ENCODE results near the gene IL1RN. TPM values are rescaled to one million over a fixed set of nuclear protein-coding genes. Genes with fewer than 3 reads are reported as not detected.

The IL1RN gene
- total and polyA plus RNA-seq, 2 of the 13 experiments (the other 11 are each of a cell fraction or from before 2014, with no cell fraction given), result 21.2 to 101 TPM

- TF ChIP-seq, protein P1, sequence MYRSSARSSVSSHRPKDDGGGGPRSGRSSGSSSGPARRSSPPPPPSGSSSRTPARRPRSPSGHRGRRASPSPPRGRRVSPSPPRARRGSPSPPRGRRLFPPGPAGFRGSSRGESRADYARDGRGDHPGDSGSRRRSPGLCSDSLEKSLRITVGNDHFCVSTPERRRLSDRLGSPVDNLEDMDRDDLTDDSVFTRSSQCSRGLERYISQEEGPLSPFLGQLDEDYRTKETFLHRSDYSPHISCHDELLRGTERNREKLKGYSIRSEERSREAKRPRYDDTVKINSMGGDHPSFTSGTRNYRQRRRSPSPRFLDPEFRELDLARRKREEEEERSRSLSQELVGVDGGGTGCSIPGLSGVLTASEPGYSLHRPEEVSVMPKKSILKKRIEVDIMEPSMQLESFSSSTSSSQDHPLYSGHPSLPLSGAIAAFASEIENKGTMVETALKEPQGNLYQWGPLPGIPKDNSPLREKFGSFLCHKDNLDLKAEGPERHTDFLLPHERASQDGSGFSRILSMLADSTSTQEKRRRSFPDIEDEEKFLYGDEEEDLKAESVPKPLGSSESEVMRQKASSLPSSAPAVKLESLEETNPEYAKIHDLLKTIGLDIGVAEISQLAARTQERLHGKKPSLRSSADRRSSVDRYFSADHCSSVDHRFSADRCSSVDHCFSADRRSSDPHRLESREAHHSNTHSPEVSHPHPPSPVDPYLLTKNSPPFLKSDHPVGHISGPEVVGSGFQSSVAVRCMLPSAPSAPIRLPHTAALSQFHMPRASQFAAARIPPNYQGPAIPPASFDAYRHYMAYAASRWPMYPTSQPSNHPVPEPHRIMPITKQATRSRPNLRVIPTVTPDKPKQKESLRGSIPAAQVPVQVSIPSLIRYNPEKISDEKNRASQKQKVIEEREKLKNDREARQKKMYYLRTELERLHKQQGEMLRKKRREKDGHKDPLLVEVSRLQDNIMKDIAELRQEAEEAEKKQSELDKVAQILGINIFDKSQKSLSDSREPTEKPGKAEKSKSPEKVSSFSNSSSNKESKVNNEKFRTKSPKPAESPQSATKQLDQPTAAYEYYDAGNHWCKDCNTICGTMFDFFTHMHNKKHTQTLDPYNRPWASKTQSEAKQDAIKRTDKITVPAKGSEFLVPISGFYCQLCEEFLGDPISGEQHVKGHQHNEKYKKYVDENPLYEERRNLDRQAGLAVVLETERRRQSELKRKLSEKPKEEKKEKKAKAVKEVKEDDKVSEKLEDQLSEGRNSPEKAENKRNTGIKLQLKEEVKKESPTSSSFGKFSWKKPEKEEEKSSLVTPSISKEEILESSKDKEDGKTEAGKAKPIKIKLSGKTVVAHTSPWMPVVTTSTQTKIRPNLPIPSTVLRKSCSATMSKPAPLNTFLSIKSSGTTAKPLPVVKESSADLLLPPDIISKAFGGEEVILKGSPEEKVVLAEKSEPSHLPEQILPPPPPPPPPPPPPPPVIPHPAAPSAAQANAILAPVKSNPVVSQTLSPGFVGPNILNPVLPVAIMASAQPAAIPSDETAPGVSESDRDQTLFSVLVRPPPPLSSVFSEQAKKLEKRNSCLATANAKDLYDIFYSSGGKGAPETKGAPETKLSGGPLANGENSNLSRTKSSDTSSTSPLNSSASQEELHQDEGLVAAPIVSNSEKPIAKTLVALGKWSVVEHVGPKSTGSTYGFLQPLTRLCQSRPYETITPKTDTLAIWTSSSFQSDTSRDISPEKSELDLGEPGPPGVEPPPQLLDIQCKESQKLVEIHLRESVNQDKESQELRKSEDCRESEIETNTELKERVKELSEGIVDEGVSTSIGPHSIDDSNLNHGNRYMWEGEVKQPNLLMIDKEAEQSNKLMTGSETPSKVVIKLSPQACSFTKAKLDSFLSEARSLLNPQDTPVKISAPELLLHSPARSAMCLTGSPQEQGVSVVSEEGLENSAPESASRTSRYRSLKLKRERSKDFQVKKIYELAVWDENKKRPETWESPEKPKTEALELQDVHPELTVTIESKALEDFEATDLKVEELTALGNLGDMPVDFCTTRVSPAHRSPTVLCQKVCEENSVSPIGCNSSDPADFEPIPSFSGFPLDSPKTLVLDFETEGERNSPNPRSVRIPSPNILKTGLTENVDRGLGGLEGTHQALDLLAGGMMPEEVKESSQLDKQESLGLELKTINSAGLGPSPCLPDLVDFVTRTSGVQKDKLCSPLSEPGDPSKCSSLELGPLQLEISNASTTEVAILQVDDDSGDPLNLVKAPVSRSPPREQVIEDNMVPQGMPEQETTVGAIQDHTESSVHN (CRISPR knock-in tag; IDR thresholded peaks at IDR 0.05), result no peak
- 0 out of 2 replicates have a peak, but pooled peaks have one; percentile 45 for TF ChIP-seq ZMYM2 (CRISPR knock-in tag; IDR thresholded peaks at IDR 0.05)
- peak; percentile 51; the same call in 1 of the 2 replicates for TF ChIP-seq SP4 (CRISPR knock-in tag; IDR thresholded peaks at IDR 0.05)
- TF ChIP-seq ZNF430 (CRISPR knock-in tag; IDR thresholded peaks at IDR 0.05), result peak; percentile 87; the same call in 1 of the 2 replicates
- no peak for TF ChIP-seq ZNF720 (CRISPR knock-in tag; IDR thresholded peaks at IDR 0.05)
- TF ChIP-seq, protein P2, sequence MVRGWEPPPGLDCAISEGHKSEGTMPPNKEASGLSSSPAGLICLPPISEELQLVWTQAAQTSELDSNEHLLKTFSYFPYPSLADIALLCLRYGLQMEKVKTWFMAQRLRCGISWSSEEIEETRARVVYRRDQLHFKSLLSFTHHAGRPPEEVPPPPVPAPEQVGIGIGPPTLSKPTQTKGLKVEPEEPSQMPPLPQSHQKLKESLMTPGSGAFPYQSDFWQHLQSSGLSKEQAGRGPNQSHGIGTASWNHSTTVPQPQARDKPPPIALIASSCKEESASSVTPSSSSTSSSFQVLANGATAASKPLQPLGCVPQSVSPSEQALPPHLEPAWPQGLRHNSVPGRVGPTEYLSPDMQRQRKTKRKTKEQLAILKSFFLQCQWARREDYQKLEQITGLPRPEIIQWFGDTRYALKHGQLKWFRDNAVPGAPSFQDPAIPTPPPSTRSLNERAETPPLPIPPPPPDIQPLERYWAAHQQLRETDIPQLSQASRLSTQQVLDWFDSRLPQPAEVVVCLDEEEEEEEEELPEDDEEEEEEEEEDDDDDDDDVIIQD (CRISPR knock-in tag; IDR thresholded peaks at IDR 0.05; ENCODE audit: low read depth), result peak; percentile 68; the same call in 1 of the 2 replicates
- no peak; the same call in 1 of the 2 replicates for TF ChIP-seq NFYC (CRISPR knock-in tag; IDR thresholded peaks at IDR 0.05)
- peak; percentile 79 for TF ChIP-seq PRDM15 (CRISPR knock-in tag; IDR thresholded peaks at IDR 0.05)
- no peak for TF ChIP-seq ZNF235 (CRISPR knock-in tag; IDR thresholded peaks at IDR 0.05; ENCODE audit: borderline replicate concordance)
- TF ChIP-seq NCOA1 (CRISPR knock-in tag; IDR thresholded peaks at IDR 0.05), result peak; percentile 86
- peak; percentile 97 for TF ChIP-seq SOX5 (CRISPR knock-in tag; IDR thresholded peaks at IDR 0.05; ENCODE audit: borderline replicate concordance)
- TF ChIP-seq, protein P3, sequence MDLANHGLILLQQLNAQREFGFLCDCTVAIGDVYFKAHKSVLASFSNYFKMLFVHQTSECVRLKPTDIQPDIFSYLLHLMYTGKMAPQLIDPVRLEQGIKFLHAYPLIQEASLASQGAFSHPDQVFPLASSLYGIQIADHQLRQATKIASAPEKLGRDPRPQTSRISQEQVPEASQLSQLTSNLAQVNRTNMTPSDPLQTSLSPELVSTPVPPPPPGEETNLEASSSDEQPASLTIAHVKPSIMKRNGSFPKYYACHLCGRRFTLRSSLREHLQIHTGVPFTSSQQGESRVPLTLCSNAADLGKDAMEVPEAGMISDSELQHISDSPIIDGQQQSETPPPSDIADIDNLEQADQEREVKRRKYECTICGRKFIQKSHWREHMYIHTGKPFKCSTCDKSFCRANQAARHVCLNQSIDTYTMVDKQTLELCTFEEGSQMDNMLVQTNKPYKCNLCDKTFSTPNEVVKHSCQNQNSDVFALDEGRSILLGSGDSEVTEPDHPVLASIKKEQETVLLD (CRISPR knock-in tag; IDR thresholded peaks at IDR 0.05; ENCODE audit: low read depth), result no peak
- TF ChIP-seq ZNF782 (CRISPR knock-in tag; IDR thresholded peaks at IDR 0.05; ENCODE audit: borderline replicate concordance), result no peak; the same call in 1 of the 2 replicates
These were observed at the start of gene IL1RN (continued) for GRCh38 chr2:113126845-113127645.
